Sigmoid colon (tissue), 7 donors: ENCODE data around the gene CCDC57. TPM values are rescaled to one million over a fixed set of nuclear protein-coding genes. Genes with fewer than 3 reads are reported as not detected.
"Not testable (repeated sequence)": the region's sequence is repeated elsewhere in the genome, so short reads cannot be mapped to it uniquely, and the experiment has no call there.

Experiments used
- DNase-seq: peaks from one replicate; pipeline ENCODE4 v3.0.0-alpha.2; 2019
- H3K27ac ChIP-seq, 4 donors: fragments of 200-600 bp; sonication (generic); one replicate each; pipeline ENCODE4 v1.5.1; 2016 to 2019; ENCODE audit warnings: mild to moderate bottlenecking in 1 of 4
- H3K27me3 ChIP-seq, 3 donors: fragments of 200-600 bp; sonication (generic); one replicate each; pipeline ENCODE4 v1.5.1; 2019; ENCODE audit warnings: mild to moderate bottlenecking in 1 of 3
- H3K36me3 ChIP-seq, 4 donors: fragments of 200-600 bp; sonication (generic); one replicate each; pipeline ENCODE4 v1.5.1; 2016 to 2019
- H3K4me1 ChIP-seq, 4 donors: fragments of 200-600 bp; sonication (generic); one replicate each; pipeline ENCODE4 v1.5.1; 2017 to 2019
- H3K4me3 ChIP-seq, 4 donors: fragments of 200-600 bp; sonication (generic); one replicate each; pipeline ENCODE4 v1.5.1; 2017 to 2019; ENCODE audit warnings: mild to moderate bottlenecking in 2 of 4, moderate library complexity in 1 of 4
- H3K9me3 ChIP-seq, 4 donors: fragments of 200-600 bp in 3 of 4; sonication (generic) in 3 of 4; one replicate each; pipeline versions ENCODE4 v1.5.1 to v1.6.1; 2013 to 2019
- EP300 ChIP-seq, 4 donors: sonication (generic); formaldehyde crosslinking; IDR thresholded peaks; one replicate each; pipeline ENCODE4 v1.6.1; 2017; ENCODE audit warnings: antibody characterized with exemption in 4 of 4
- POLR2A ChIP-seq, 2 donors: fragments of 450-650 bp; IDR thresholded peaks; one replicate each; pipeline ENCODE4 v1.6.1; 2016; ENCODE audit warnings: antibody characterized with exemption in 2 of 2, mild to moderate bottlenecking in 2 of 2, moderate library complexity in 2 of 2
- POLR2AphosphoS5 ChIP-seq, 4 donors: sonication (generic); formaldehyde crosslinking; IDR thresholded peaks; one replicate each; pipeline ENCODE4 v1.6.1; 2017; ENCODE audit warnings: antibody characterized with exemption in 4 of 4
- WGBS, 2 donors: extraction: QIAGEN DNeasy Blood & Tissue Kit; methylation state at CpG; one replicate each; pipeline ENCODE4 v1.1.7; 2013; 5-methylcytosine and 5-hydroxymethylcytosine counted together
- intact Hi-C: fragments of 100-400 bp; cut with DNase I; formaldehyde crosslinking; loops from one replicate; pipeline ENCODE4 v1.15.1; 2023
- polyA plus RNA-seq, 3 donors: library from polyadenylated mRNA; stranded (reverse); fragments of 200-250 nt; gene quantifications; one replicate each; pipeline ENCODE4 v1.2.3, GENCODE V29; 2013
- total RNA-seq, 4 donors: library from RNA; depleted of rRNA; stranded (reverse); fragments of >200 nt; gene quantifications; one replicate each; pipeline ENCODE4 v1.1.0, GENCODE V29; 2016
- TF ChIP-seq, protein P1 (sequence below), 4 experiments: fragments of 450-650 bp in 3 of 4; fragments of 200-600 bp in 1 of 4; IDR thresholded peaks; one replicate each; pipeline ENCODE4 v1.5.1; 2016 to 2019; ENCODE audit warnings: antibody characterized with exemption in 4 of 4, mild to moderate bottlenecking in 3 of 4, moderate library complexity in 2 of 4
- donor health status: healthy with polysubstance abuse.
- donor health status: Bipolar disorder and iron deficiency.
- donor health status: healthy.

CCDC57 gene
- total and polyA plus RNA-seq, 7 donors: 13.3 to 47.8 (median 24.4) TPM

DNA sequence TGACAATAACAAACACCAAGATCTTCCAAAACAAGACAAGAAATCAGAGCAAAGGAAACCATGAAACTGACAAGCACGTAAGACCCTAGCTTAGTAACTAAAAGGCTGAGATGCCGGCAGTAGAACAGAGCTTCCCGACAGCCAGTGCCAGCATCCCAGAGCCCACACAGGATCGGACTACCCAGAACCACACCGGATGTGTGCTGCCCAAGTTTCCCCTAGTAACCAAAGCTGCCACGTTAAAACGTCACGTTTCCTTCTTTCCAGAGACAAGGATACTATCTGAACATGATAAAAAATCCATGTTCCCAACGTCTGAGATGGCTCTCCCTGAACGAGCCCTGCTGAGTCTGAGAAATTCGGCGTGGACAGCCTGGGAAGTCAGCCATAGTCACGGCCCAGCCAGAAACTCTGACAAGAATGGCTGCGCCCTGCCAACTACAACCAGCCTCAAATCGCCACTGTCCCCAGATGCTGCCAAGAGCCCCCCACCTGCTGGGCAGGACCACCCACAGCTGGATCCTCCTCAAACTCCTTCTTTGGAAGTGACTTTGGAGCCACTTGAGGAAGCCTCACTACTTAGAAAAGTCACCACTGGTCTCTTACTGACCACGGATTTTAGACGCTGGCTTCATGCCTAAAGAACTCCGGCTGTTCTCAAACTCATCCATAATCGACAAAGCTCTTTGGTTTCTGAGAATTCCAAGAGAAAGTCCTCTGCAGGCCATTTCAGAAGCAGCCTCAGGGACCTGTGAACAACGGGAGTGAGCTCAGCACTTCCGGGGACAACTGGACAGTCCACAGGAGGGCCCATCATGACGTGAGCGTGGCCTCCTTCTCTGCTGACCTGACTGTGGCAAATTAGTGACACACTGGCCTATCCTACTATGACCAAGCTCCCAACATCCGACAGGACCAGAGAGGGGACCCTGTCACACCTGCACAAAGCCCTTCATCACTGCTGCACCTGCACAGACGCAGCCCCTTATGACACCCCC is 16.7 kb downstream of the CCDC57 start:
- Histone ChIP-seq H3K27me3 (no peaks in the 10 kb centered on the region), H3K27ac (peak overlapping the region; percentile 33 to 72 (median 68)), H3K4me3 (no peak overlapping the region), H3K36me3 (peaks cover 0 to 67% (median 18%) of the 10 kb centered on the region in 4 donors), H3K4me1 (peaks cover 0 to 43% (median 14%) of the 10 kb centered on the region in 4 donors), H3K9me3 (no peaks in the 10 kb centered on the region)
- WGBS, 2 donors: 85 to 89% methylated on average over 25 of the region's 25 CpGs
- TF ChIP-seq POLR2A (IDR thresholded peaks at IDR 0.05): no peak
- TF ChIP-seq EP300 (IDR thresholded peaks at IDR 0.05): no peak
- TF ChIP-seq, protein P1, sequence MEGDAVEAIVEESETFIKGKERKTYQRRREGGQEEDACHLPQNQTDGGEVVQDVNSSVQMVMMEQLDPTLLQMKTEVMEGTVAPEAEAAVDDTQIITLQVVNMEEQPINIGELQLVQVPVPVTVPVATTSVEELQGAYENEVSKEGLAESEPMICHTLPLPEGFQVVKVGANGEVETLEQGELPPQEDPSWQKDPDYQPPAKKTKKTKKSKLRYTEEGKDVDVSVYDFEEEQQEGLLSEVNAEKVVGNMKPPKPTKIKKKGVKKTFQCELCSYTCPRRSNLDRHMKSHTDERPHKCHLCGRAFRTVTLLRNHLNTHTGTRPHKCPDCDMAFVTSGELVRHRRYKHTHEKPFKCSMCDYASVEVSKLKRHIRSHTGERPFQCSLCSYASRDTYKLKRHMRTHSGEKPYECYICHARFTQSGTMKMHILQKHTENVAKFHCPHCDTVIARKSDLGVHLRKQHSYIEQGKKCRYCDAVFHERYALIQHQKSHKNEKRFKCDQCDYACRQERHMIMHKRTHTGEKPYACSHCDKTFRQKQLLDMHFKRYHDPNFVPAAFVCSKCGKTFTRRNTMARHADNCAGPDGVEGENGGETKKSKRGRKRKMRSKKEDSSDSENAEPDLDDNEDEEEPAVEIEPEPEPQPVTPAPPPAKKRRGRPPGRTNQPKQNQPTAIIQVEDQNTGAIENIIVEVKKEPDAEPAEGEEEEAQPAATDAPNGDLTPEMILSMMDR (IDR thresholded peaks at IDR 0.05): no peak
- TF ChIP-seq POLR2AphosphoS5 (IDR thresholded peaks at IDR 0.05): no peak
- DNase-seq: no peak
- intact Hi-C loops: no loop called here

DNA sequence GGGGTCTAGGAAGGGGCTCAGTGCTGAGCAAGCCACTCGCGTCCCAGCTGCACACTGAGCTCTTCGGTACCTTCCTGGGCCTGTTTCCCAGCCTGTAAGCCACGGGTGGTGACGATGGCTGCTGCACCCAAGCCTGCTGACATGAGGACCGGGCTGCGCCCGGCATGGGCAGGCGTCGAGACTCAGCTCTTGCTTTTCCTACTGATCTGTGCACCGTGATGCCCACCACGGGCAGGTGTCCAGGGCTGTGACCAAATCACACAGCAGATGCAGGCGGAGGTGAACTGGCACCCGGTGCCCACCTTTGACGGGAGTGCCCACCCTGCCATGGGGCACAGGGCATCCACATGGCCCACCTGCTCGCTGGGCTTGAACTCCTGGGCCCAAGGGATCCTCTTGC is 17.9 kb downstream of the CCDC57 start:
- H3K36me3 ChIP-seq: peaks cover 0 to 67% (median 15%) of the 10 kb centered on the region in 4 donors
- H3K27ac ChIP-seq: peak overlapping the region in 2 of 4 donors; percentile 71 to 72
- DNase-seq: no peak
- intact Hi-C loops: no loop called here
- TF ChIP-seq EP300 (IDR thresholded peaks at IDR 0.05): no peak
- no peak for TF ChIP-seq POLR2AphosphoS5 (IDR thresholded peaks at IDR 0.05)
- TF ChIP-seq, protein P1 (IDR thresholded peaks at IDR 0.05): no peak
- TF ChIP-seq POLR2A (IDR thresholded peaks at IDR 0.05): no peak
- WGBS, 2 donors: 97% methylated on average over 16 of the region's 16 CpGs
- H3K4me3 ChIP-seq: no peak overlapping the region
- H3K9me3 ChIP-seq: no peaks in the 10 kb centered on the region
- peaks cover 0 to 43% (median 14%) of the 10 kb centered on the region in 4 donors for H3K4me1 ChIP-seq
- no peaks in the 10 kb centered on the region for H3K27me3 ChIP-seq

DNA sequence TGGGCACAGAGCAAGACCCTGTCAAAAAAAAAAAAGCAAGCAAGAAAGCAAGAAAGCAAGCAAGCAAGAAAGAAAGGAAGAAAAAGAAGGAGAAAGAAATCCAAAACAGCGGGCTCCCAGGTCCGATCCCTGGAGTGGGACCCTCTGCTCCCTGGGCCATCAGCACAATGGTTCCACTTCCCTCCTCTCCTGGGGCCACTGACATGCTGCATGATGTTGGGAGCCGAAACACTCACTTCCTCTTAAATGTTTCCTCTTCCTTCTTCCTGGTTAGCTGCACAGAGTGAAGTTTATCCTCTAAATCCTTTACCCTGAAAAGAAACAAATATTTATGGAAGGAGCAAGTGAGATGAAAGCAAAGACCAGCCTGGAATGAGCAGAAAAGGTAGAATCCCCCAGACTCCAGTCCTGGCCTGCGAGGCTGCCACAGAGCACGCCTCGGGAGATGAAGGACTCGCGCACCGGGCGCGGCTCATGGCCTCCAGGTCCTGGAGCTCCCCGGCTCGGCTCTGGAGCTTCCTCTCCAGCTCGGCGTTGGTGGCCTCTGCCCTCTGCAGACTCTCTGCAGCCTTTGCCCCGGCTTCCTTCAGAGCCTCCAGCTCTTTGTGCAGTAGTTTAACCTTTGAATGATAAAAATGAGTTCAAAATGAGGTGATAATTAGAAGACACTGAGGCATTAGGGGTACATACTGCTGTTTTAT is 19.0 kb downstream of the CCDC57 start:
- WGBS, 2 donors: 49 to 72% methylated on average over 16 of the region's 16 CpGs
- Histone ChIP-seq H3K27ac (peak overlapping the region in 3 of 4 donors; percentile 43 to 70 (median 66)), H3K4me3 (peak overlapping the region in 2 of 4 donors; percentile 5 to 13), H3K27me3 (no peaks in the 10 kb centered on the region), H3K9me3 (no peaks in the 10 kb centered on the region), H3K36me3 (peaks cover 0 to 67% (median 15%) of the 10 kb centered on the region in 4 donors), H3K4me1 (peaks cover 0 to 43% (median 14%) of the 10 kb centered on the region in 4 donors)
- intact Hi-C loops: no loop called here
- DNase-seq: no peak
- TF ChIP-seq POLR2A (IDR thresholded peaks at IDR 0.05) (no peak), EP300 (IDR thresholded peaks at IDR 0.05) (no peak), POLR2AphosphoS5 (IDR thresholded peaks at IDR 0.05) (no peak)
- TF ChIP-seq, protein P1 (IDR thresholded peaks at IDR 0.05): no peak

DNA sequence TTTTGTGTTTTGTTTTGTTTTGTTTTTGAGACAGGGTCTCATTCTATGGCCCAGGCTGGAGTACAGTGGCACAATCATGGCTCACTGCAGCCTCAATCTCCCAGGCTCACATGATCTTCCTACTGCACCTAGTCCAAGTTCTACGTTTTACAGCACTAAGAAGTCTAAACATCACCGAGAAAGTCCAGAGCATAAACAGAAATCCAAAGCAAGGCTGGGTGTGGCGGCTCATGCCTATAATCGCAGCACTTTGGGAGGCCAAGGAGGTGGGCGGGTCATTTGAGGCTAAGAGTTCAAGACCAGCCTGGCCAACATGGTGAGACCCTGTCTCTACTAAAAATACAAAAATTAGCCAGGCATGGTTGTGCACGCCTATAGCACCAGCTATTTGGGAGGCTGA is 19.6 kb downstream of the CCDC57 start:
- peaks cover 0 to 43% (median 14%) of the 10 kb centered on the region in 4 donors for H3K4me1 ChIP-seq
- H3K9me3 ChIP-seq, H3K4me3 ChIP-seq, DNase-seq, intact Hi-C loops, H3K27me3 ChIP-seq: not testable (repeated sequence)
- peak overlapping the region in 3 of 4 donors; percentile 43 to 70 (median 66) for H3K27ac ChIP-seq
- peak; percentile 38 to 72 (median 66) for TF ChIP-seq POLR2AphosphoS5 (IDR thresholded peaks at IDR 0.05)
- peak in 2 of 4 donors; percentile 30 to 34 for TF ChIP-seq EP300 (IDR thresholded peaks at IDR 0.05)
- 57 to 78% methylated on average over 6 of the region's 6 CpGs for WGBS, 2 donors
- peaks cover 0 to 64% (median 13%) of the 10 kb centered on the region in 4 donors for H3K36me3 ChIP-seq
